ENCODE results near the gene ATP10A.
"Not testable (repeated sequence)": the region's sequence is repeated elsewhere in the genome, so short reads cannot be mapped to it uniquely, and the experiment has no call there.

ATP10A gene

DNA sequence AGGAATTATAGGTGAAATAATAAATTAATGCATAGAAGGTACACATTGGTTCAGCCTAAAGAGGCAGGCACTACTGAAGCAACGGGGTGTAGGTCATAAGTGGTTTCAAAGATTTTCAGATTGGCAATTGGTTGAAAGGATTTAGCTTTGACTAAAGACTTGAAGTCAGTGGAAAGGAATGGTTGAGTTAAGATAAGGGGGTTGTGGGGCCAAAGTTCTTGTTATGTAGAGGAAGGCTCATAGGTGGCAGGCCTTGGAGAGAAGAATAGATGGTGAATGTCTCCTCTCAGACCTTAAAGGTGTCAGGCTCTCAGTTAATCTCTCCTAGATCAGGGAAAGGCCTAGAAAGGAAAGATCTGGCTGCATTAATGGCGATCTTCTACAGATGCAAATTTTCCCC, 209.8 kb downstream of the ATP10A start:
- no peak for DNase-seq (ENCODE audit: low read depth in 2 of 2)

DNA sequence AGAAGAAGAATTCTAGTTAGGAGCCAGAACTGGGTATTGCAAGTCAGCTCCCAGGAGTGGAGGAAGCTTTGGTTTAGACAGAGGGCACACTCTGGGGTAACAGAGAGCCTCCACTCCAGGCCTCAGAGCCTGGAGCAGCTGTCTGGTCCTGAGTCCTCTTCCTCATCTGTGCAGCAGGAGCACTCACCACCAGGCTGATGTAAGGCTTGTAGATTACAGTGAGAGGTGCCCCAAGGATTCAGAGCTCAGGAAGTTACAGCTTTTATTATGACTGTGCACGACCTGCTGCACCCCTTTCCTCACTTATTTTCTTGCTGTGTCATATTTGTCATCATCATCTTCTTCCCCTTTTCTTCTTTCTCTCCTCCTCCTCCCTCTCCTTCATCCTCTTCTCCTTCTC, 210.4 kb downstream of the ATP10A start:
- no peak for DNase-seq (ENCODE audit: low read depth in 2 of 2)

DNA sequence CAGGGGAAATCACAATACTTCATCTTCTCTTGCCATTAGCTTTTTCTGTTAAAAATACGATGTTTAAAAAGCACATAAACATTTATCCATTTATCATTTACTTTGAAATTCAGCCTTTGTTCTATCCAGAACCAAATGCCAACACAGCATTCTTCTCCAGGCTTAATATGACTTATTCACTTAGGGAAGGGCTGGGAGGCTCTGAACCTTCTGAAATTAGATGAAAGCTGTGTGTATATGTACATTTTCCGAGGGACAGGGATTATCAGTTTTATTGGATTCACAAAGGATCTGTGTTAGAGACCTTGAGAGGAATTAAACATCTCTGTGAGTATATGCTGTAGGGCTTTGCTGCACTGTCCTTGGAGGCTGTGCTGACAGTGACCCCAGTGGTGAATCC, 213.7 kb downstream of the ATP10A start:
- no peak for DNase-seq (ENCODE audit: low read depth in 2 of 2)

DNA sequence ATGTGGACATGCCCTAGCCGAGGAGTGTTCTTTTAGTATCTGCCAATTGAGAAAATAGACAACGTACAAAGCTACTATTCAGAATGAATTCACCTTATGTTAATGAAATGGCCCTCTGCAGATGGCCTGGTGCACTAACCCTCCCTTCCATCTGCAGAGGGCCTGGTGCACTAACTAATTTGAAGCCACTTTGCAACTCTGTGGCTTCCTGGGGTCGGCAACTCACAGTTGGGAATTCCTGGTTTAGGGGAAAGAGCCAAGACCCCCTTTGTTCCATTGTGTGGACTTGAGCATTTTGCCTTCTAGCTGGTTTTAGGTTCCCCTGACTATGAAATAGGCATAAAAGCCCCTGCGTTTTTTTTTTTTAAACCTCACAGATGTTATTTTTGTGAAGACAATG, 220.0 kb downstream of the ATP10A start:
- no peak for DNase-seq (ENCODE audit: low read depth in 2 of 2)

DNA sequence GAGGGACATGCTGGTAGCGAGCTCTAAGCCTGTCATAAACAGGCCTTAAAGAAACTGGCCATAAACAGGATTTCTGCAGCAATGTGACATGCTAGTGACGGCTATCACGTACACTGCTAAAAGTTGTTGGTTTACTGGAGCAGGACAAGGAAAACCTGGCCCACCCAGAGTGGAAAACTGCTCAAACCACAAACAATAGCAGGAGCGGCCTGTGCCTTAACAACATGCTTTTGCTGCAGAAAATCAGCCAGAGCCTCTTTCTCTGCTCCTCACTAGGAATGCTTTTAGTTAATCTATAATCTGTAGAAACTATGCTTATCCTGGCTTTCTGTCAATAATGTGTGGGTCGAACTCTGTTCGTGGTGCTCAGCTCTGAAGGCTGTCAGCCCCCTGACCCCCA, 221.4 kb downstream of the ATP10A start:
- no peak for DNase-seq (ENCODE audit: low read depth in 2 of 2)

DNA sequence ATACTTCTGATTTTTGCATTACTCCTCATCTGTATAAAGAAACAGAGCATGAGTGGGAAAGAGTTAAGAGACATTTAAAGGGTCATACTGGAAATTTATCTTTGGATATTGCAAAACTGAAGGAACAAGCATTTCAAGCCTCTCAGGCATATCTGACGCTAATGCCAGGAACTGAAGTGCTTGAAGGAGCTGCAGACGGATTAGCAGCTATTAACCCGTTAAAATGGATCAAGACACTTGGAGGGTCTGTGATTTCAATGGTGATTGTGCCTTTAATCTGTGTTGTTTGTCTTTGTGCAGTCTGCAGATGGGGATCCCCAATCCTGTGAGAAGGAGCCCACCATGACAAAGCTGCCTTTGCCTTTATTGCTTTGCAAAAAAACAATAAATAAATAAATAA, 221.8 kb downstream of the ATP10A start:
- no peak for DNase-seq (ENCODE audit: low read depth in 2 of 2)

DNA sequence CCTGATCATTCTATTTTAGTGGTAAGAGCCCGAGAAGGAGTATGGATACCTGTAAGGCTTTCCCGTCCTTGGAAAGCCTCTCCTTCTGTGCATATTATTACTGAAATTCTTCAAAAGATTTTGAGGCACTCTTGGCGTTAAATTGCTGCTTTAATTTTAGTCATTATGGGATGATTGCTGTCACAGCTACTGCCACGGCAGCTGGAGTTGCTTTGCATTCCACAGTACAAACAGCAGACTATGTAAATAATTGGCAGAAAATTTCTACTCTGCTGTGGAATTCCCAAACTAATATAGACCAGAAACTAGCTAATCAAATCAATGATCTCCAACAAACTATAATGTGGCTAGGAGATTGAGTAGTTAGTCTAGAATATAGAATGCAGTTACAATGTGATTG, 222.2 kb downstream of the ATP10A start:
- DNase-seq (ENCODE audit: low read depth in 2 of 2) = not testable (repeated sequence)

DNA sequence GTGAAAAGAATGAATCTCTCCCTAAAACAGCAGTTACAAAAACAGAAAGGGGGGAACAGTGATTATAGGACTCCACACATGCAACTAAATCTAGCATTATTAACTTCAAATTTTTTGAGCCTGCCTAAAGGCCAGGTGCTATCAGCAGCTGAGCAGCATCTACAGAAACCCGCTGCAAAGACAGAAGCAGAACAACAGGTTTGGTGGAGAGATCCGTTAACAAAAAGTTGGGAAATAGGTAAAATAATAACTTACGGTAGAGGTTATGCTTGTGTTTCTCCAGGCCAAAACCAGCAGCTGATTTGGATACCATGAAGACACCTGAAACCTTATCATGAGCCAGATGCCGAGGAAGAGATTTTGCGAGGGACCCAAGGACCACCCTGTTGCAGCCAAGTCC, 222.7 kb downstream of the ATP10A start:
- DNase-seq (ENCODE audit: low read depth in 2 of 2) = no peak

DNA sequence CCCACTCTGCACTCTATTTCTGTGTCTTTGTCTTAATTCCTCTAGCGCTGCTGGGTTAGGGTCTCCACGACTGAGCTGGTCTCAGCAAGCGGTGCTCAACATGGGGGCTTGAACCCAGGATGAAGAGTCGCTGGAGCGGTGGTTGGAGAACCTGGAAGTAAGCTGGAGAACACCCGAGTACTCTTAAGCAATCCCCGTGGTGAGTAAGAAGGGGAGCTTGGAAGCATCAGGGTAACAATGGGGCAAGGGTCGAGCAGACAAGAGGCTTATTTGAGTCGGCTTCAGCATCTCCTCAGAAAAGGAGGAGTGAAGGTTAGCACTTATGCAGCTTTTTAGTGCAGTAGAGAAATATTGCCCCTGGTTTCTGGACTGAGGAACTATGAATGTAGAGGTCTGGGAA, 226.6 kb downstream of the ATP10A start:
- not testable (repeated sequence) for DNase-seq (ENCODE audit: low read depth in 2 of 2)

DNA sequence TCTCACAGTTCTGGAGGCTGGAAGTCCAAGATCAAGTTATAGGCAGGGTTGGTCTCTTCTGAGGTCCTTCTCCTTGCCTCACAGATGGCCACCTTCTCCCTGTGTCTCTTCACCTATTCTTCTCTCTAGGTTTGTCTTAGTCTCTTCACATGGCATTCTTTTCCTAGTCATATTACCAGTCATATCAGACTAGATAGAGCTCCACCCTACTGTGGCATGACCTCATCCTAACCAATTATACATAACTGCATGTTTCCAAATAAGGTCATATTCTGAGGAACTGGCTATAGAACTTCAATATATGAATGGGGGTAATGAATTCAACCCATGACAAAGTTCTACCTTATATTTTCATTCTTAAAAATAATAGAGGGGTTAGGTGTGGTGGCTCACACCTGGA, 227.9 kb downstream of the ATP10A start:
- no peak for DNase-seq (ENCODE audit: low read depth in 2 of 2)

DNA sequence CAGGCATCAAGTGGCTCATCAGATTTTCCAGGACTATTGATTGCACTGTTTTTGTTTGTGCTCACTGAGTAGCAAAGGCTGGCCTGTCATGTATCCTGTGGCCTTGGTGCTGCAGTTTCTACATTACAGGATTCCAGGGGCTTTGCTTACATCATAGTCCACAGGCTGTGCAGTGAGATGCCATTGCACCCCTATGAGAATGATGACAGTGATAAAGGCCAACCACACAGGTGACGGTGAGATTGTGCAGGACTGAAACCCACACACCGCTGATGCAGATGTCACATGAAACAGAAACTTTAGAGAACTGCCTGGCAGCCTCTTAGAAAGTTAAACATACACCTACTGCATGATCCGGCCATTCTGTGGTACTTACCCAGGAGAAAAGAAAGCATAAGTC, 229.3 kb downstream of the ATP10A start:
- DNase-seq (ENCODE audit: low read depth in 2 of 2) = no peak

DNA sequence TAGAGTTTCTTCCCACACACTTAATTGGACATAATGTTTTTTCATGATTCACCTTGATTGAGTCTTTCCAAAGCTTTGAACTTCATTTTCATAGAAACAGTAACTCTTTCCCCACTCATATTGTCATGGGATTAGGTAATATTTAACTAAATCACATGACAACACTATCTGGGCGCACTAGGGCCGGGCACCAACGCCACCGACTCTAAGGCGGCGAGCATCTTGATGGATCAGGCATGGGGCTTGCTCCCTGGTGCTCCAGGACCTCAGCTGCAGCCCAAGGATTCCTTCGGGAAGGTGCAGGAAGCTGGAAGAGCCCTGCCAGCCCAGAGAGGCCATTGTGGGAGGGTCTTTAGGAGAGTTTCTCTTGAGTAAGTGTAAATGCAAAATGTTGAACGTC, 231.2 kb downstream of the ATP10A start:
- no peak for DNase-seq (ENCODE audit: low read depth in 2 of 2)

Data from stimulated activated CD8-positive, alpha-beta memory T cell treated with anti-CD3 and anti-CD28 coated beads, Interleukin-7, amount 100 ng/mL, for 1 hour (primary cell).